Sigmoid colon (tissue), 7 donors: Measurements from ENCODE around the gene OR10V1. TPM values are rescaled to one million over a fixed set of nuclear protein-coding genes. Genes with fewer than 3 reads are reported as not detected.

Experiments
- DNase-seq: peaks from one replicate; pipeline ENCODE4 v3.0.0-alpha.2; 2019
- H3K27ac ChIP-seq, 4 donors: fragments of 200-600 bp; sonication (generic); one replicate each; pipeline ENCODE4 v1.5.1; 2016 to 2019; ENCODE audit warnings: mild to moderate bottlenecking in 1 of 4
- H3K27me3 ChIP-seq, 3 donors: fragments of 200-600 bp; sonication (generic); one replicate each; pipeline ENCODE4 v1.5.1; 2019; ENCODE audit warnings: mild to moderate bottlenecking in 1 of 3
- H3K36me3 ChIP-seq, 4 donors: fragments of 200-600 bp; sonication (generic); one replicate each; pipeline ENCODE4 v1.5.1; 2016 to 2019
- H3K4me1 ChIP-seq, 4 donors: fragments of 200-600 bp; sonication (generic); one replicate each; pipeline ENCODE4 v1.5.1; 2017 to 2019
- H3K4me3 ChIP-seq, 4 donors: fragments of 200-600 bp; sonication (generic); one replicate each; pipeline ENCODE4 v1.5.1; 2017 to 2019; ENCODE audit warnings: mild to moderate bottlenecking in 2 of 4, moderate library complexity in 1 of 4
- H3K9me3 ChIP-seq, 4 donors: fragments of 200-600 bp in 3 of 4; sonication (generic) in 3 of 4; one replicate each; pipeline versions ENCODE4 v1.5.1 to v1.6.1; 2013 to 2019
- EP300 ChIP-seq, 4 donors: sonication (generic); formaldehyde crosslinking; IDR thresholded peaks; one replicate each; pipeline ENCODE4 v1.6.1; 2017; ENCODE audit warnings: antibody characterized with exemption in 4 of 4
- POLR2A ChIP-seq, 2 donors: fragments of 450-650 bp; IDR thresholded peaks; one replicate each; pipeline ENCODE4 v1.6.1; 2016; ENCODE audit warnings: antibody characterized with exemption in 2 of 2, mild to moderate bottlenecking in 2 of 2, moderate library complexity in 2 of 2
- POLR2AphosphoS5 ChIP-seq, 4 donors: sonication (generic); formaldehyde crosslinking; IDR thresholded peaks; one replicate each; pipeline ENCODE4 v1.6.1; 2017; ENCODE audit warnings: antibody characterized with exemption in 4 of 4
- WGBS, 2 donors: extraction: QIAGEN DNeasy Blood & Tissue Kit; methylation state at CpG; one replicate each; pipeline ENCODE4 v1.1.7; 2013; 5-methylcytosine and 5-hydroxymethylcytosine counted together
- intact Hi-C: fragments of 100-400 bp; cut with DNase I; formaldehyde crosslinking; loops from one replicate; pipeline ENCODE4 v1.15.1; 2023
- polyA plus RNA-seq, 3 donors: library from polyadenylated mRNA; stranded (reverse); fragments of 200-250 nt; gene quantifications; one replicate each; pipeline ENCODE4 v1.2.3, GENCODE V29; 2013
- total RNA-seq, 4 donors: library from RNA; depleted of rRNA; stranded (reverse); fragments of >200 nt; gene quantifications; one replicate each; pipeline ENCODE4 v1.1.0, GENCODE V29; 2016
- TF ChIP-seq, protein P1 (sequence below), 4 experiments: fragments of 450-650 bp in 3 of 4; fragments of 200-600 bp in 1 of 4; IDR thresholded peaks; one replicate each; pipeline ENCODE4 v1.5.1; 2016 to 2019; ENCODE audit warnings: antibody characterized with exemption in 4 of 4, mild to moderate bottlenecking in 3 of 4, moderate library complexity in 2 of 4
- donor health status: healthy with polysubstance abuse.
- donor health status: Bipolar disorder and iron deficiency.
- donor health status: healthy.

OR10V1 gene
- total and polyA plus RNA-seq, 7 donors: not detected

DNA sequence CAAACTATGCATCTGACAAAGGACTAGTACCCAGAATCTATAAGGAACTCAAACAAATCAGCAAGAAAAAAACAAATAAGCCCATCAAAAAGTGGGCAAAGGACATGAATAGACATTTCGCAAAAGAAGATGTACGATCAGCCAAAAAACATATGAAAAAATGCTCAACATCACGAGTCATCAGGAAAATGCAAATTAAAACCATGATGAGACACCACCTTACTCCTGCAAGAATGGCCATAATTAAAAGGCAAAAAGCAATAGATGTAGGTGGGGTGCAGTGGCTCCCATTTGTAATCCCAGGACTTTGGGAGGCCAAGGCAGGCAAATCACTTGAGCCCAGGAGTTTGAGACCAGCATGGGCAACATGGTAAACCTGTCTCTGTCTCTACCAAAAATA, 10.4 kb upstream of the OR10V1 start:
- DNase-seq: no peak
- Histone ChIP-seq H3K4me3 (no peak overlapping the region), H3K9me3 (no peaks in the 10 kb centered on the region), H3K36me3 (no peaks in the 10 kb centered on the region), H3K4me1 (no peaks in the 10 kb centered on the region), H3K27ac (no peak overlapping the region), H3K27me3 (no peaks in the 10 kb centered on the region)
- intact Hi-C loops: no loop called here
- 77 to 88% methylated on average over 3 of the region's 3 CpGs for WGBS, 2 donors
- TF ChIP-seq EP300 (IDR thresholded peaks at IDR 0.05) (no peak), POLR2A (IDR thresholded peaks at IDR 0.05) (no peak), POLR2AphosphoS5 (IDR thresholded peaks at IDR 0.05) (no peak)
- TF ChIP-seq, protein P1, sequence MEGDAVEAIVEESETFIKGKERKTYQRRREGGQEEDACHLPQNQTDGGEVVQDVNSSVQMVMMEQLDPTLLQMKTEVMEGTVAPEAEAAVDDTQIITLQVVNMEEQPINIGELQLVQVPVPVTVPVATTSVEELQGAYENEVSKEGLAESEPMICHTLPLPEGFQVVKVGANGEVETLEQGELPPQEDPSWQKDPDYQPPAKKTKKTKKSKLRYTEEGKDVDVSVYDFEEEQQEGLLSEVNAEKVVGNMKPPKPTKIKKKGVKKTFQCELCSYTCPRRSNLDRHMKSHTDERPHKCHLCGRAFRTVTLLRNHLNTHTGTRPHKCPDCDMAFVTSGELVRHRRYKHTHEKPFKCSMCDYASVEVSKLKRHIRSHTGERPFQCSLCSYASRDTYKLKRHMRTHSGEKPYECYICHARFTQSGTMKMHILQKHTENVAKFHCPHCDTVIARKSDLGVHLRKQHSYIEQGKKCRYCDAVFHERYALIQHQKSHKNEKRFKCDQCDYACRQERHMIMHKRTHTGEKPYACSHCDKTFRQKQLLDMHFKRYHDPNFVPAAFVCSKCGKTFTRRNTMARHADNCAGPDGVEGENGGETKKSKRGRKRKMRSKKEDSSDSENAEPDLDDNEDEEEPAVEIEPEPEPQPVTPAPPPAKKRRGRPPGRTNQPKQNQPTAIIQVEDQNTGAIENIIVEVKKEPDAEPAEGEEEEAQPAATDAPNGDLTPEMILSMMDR (IDR thresholded peaks at IDR 0.05): no peak

DNA sequence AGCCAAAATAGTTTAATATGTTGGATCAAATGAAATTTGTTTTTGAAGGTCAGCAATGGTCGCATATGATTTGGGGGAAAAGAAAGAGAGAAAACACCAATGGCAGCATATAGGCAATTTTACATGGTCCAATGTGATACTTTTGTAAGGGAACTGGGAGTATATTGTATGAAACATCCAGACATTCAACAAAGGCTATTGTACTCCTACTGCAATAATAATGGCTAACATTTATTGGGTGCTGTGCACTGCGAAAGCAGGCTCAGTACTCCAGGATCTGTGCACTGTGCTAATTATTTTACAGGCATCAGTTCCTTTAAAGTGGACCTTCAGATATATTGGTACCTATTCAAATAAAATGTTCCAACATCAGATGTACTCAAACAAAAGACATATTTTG, 5.9 kb upstream of the OR10V1 start:
- Histone ChIP-seq H3K4me1 (no peaks in the 10 kb centered on the region), H3K27me3 (no peaks in the 10 kb centered on the region), H3K9me3 (no peaks in the 10 kb centered on the region), H3K27ac (no peak overlapping the region), H3K36me3 (no peaks in the 10 kb centered on the region), H3K4me3 (no peak overlapping the region)
- 67 to 83% methylated on average over 2 of the region's 2 CpGs for WGBS, 2 donors
- TF ChIP-seq POLR2A (IDR thresholded peaks at IDR 0.05): no peak
- TF ChIP-seq POLR2AphosphoS5 (IDR thresholded peaks at IDR 0.05): no peak
- TF ChIP-seq, protein P1 (IDR thresholded peaks at IDR 0.05): no peak
- no peak for TF ChIP-seq EP300 (IDR thresholded peaks at IDR 0.05)
- DNase-seq: no peak
- intact Hi-C loops: no loop called here

DNA sequence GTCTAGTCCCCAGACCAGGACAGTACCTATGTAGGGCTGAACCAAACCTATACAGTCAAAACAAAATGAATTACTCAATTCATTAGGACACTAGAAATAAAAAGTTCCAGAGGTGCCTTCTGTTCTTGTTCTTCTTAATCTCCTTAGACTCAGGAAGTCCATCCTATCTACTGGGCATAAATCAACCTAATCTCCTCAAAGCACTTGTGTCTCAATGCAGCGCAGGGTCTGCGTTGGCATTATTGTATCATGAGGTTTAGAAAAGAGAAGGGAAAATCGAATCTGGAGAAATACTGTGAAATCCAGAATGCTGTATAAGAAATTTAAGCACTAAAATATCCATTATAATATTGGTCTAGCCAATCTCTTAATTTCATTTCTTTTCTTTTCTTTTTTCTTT, 2.4 kb upstream of the OR10V1 start:
- H3K27me3 ChIP-seq: no peaks in the 10 kb centered on the region
- H3K4me1 ChIP-seq: no peaks in the 10 kb centered on the region
- H3K9me3 ChIP-seq: no peaks in the 10 kb centered on the region
- no peaks in the 10 kb centered on the region for H3K36me3 ChIP-seq
- intact Hi-C loops: no loop called here
- 76 to 88% methylated on average over 3 of the region's 3 CpGs for WGBS, 2 donors
- no peak overlapping the region for H3K27ac ChIP-seq
- H3K4me3 ChIP-seq: no peak overlapping the region
- TF ChIP-seq, protein P1 (IDR thresholded peaks at IDR 0.05): no peak
- TF ChIP-seq POLR2AphosphoS5 (IDR thresholded peaks at IDR 0.05): no peak
- TF ChIP-seq POLR2A (IDR thresholded peaks at IDR 0.05): no peak
- no peak for TF ChIP-seq EP300 (IDR thresholded peaks at IDR 0.05)
- DNase-seq: no peak

DNA sequence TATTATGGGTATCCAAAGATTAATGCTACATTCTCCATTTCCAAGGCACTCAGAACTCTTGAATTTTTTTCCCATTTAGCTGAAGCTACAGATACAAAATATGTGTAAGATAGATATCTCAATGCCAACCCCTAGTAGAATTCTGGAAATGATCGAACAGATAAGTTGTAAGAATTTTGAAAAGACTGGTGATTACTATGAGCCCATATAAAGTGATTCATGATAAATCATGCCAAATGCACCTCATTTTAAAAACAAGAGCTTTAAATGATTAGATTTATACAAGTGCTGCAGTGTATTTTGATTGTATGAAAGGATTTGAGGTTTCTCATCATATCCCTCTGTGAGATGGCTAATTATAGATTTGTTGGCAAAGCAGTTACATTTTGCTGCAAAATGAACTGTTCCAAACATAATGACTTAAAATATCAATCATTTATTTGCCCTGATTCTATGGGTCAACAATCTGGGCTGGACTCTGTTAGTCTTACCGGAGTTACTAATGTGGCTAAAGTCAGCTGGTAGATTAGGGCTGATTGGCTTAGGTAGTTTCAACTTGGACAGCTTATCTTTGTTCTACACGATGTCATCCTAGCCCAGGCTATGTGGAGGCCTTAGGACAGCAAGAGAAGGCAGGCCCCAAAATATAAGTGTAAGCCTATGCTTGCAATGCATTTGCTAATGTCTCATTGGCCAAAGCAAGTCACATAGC, 3.4 kb downstream of the OR10V1 start:
- no peak for DNase-seq
- TF ChIP-seq, protein P1 (IDR thresholded peaks at IDR 0.05): no peak
- no peak for TF ChIP-seq EP300 (IDR thresholded peaks at IDR 0.05)
- TF ChIP-seq POLR2A (IDR thresholded peaks at IDR 0.05): no peak
- no peak for TF ChIP-seq POLR2AphosphoS5 (IDR thresholded peaks at IDR 0.05)
- intact Hi-C loops: no loop called here
- H3K36me3 ChIP-seq: no peaks in the 10 kb centered on the region
- no peaks in the 10 kb centered on the region for H3K4me1 ChIP-seq
- H3K27ac ChIP-seq: no peak overlapping the region
- H3K4me3 ChIP-seq: no peak overlapping the region
- H3K9me3 ChIP-seq: no peaks in the 10 kb centered on the region
- WGBS, 2 donors: 78 to 88% methylated on average over 3 of the region's 3 CpGs
- peaks cover 0 to 3% (median 0%) of the 10 kb centered on the region in 3 donors for H3K27me3 ChIP-seq

DNA sequence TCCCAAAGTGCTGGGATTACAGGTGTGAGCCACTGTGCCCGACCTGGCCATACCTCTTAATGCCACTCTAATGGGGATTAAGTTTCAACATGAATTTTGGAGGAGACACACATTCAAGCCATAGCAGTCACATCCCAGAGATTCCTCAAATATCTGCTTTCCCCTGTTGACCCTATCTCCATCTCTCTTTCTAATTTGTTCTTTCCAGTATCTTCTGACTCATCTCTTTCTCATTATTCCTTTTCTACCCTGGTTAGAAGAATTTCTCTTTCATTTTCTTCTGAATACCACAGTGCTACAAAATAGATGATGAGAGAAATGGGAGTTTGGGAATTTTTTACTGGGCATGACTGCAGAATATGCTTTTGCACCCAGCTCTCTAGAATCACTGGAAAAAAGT, 5.1 kb downstream of the OR10V1 start:
- no peak overlapping the region for H3K4me3 ChIP-seq
- intact Hi-C loops: no loop called here
- peaks cover 0 to 2% (median 0%) of the 10 kb centered on the region in 4 donors for H3K9me3 ChIP-seq
- H3K27me3 ChIP-seq: peaks cover 0 to 3% (median 0%) of the 10 kb centered on the region in 3 donors
- no peak for TF ChIP-seq POLR2A (IDR thresholded peaks at IDR 0.05)
- WGBS, 2 donors: 70 to 88% methylated on average over 1 of the region's 1 CpG
- no peaks in the 10 kb centered on the region for H3K36me3 ChIP-seq
- no peak for DNase-seq
- no peaks in the 10 kb centered on the region for H3K4me1 ChIP-seq
- H3K27ac ChIP-seq: no peak overlapping the region
